Stimulated activated CD4-positive, alpha-beta T cell treated with anti-CD3 and anti-CD28 coated beads, Interleukin-2, amount 100 ng/mL, for 48 hours (primary cell): Measurements from ENCODE around the gene MMP28.

Experiments
- DNase-seq, 2 donors: peaks; one replicate each; pipeline ENCODE4 v3.0.0-alpha.2; 2020

Gene MMP28

DNA sequence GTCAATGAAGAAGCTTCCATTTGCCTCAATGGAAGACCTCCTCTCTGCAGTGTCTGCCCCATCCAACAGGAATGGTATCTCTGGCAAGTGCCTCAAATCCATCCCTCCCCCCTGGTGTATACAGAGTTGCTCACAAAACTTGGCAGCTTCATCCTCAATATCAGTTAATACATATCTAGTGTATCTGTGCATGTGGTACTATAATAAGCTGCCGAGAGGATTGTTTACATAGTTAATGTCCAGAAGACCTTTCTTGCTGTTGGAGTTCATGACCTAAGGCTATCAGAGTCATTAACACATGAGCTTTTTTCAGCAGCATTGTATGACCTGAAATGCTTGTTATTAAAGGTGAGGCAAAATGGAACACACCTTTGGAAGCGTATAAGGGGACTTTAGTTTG, 78.0 kb downstream of the MMP28 start:
- DNase-seq = no peak

DNA sequence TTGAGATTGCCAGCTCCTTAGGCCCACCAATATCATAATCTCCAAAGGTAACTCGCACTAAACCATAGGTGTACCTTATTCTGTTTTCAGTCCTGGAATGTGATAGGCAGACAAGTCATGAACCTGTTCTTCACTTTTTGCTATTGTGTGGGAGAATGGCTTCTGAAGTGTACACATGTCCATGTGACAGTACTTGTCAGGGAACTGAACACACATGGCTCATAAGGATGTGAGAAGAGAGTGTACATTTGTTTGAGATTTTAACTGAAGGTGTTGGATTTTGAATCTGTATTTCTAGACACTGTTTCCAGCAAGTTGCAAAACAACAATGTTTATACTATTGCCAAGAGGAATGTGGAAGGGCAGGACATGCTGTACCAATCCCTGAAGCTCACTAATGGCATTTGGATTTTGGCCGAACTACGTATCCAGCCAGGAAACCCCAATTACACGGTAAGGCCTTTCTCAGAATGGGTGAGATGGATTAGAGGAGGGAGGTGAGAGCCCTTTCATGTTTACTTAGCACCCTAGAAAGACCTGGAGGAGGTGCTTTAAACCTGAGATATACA, 78.5 kb downstream of the MMP28 start:
- DNase-seq = no peak

DNA sequence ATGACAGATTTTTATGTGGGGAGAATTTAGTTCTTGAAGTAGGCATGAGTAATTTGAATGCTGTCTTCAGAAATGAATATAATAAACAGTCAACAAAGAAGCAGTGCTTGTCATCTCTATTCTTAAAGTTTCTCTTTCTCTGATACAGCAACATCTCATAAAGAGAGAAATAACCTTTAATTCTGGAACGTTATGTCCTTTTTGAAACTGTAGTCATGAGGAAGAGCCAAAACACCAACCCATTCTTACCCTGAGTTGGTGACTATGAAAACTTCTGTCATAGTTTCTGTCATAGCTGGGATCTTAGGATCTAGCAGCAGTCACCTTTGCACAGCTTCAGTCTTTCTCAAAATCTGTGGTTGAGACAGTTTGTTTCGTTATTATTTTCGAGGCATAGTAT, 79.3 kb downstream of the MMP28 start:
- DNase-seq = no peak
